Keratinocyte (primary cell): ENCODE results near the gene KCNB1. TPM values are rescaled to one million over a fixed set of nuclear protein-coding genes. Genes with fewer than 3 reads are reported as not detected.

Experiments used
- DNase-seq: peaks from one replicate; pipeline ENCODE4 v3.0.0-alpha.2; 2011; ENCODE audit warnings: low read depth, missing footprints, low spot score
- FAIRE-seq: peaks from 2 replicates; lab custom pipeline; 2011; peaks lifted over from hg19 to GRCh38; lab: Jason Lieb, UNC
- H2AFZ ChIP-seq: 2 replicates; pipeline ENCODE4 v1.6.0; 2012; ENCODE audit warnings: low read length, control low read depth, inconsistent platforms; ENCODE audit not compliant: control insufficient read depth
- H3K27ac ChIP-seq: 2 replicates; pipeline ENCODE4 v1.5.1; 2011; ENCODE audit warnings: low read length; ENCODE audit not compliant: control insufficient read depth, insufficient read depth
- H3K27me3 ChIP-seq: 3 replicates; pipeline ENCODE4 v1.6.0; 2011; ENCODE audit warnings: low read length; ENCODE audit not compliant: control insufficient read depth, insufficient read depth; ENCODE audit errors: extremely low read depth
- H3K36me3 ChIP-seq, 2 experiments: 2 replicates in 1 of 2; 3 replicates in 1 of 2; pipeline ENCODE4 v1.5.1; 2011; ENCODE audit warnings: low read length in 2 of 2, mild to moderate bottlenecking in 1 of 2; ENCODE audit not compliant: control insufficient read depth in 2 of 2, insufficient read depth in 2 of 2; ENCODE audit errors: extremely low read depth in 1 of 2
- H3K4me1 ChIP-seq: 3 replicates; pipeline ENCODE4 v1.5.1; 2011; ENCODE audit warnings: low read length; ENCODE audit not compliant: control insufficient read depth, insufficient read depth; ENCODE audit errors: extremely low read depth
- H3K4me2 ChIP-seq: 3 replicates; pipeline ENCODE4 v1.6.0; 2011; ENCODE audit warnings: low read depth, low read length; ENCODE audit not compliant: control insufficient read depth, insufficient read depth; ENCODE audit errors: extremely low read depth
- H3K4me3 ChIP-seq, 3 experiments: fragments of 200-600 bp in 1 of 3; sonication (generic) in 1 of 3; 2 replicates in 2 of 3; 3 replicates in 1 of 3; pipeline ENCODE4 v1.5.1; 2011 to 2016; ENCODE audit warnings: low read length in 3 of 3, mild to moderate bottlenecking in 3 of 3, control low read depth in 2 of 3, inconsistent platforms in 1 of 3, low read depth in 1 of 3, mixed read lengths in 1 of 3, mixed run types in 1 of 3, moderate library complexity in 1 of 3; ENCODE audit not compliant: control insufficient read depth in 2 of 3, insufficient read depth in 2 of 3; ENCODE audit errors: extremely low read depth in 1 of 3
- H3K79me2 ChIP-seq: 2 replicates; pipeline ENCODE4 v1.6.0; 2012; ENCODE audit warnings: low read length; ENCODE audit not compliant: control insufficient read depth, insufficient read depth
- H3K9ac ChIP-seq: 3 replicates; pipeline ENCODE4 v1.6.0; 2011; ENCODE audit warnings: low read length; ENCODE audit not compliant: control insufficient read depth, insufficient read depth; ENCODE audit errors: extremely low read depth
- H3K9me1 ChIP-seq: 3 replicates; pipeline ENCODE4 v1.6.0; 2011; ENCODE audit warnings: low read length; ENCODE audit not compliant: control insufficient read depth, insufficient read depth; ENCODE audit errors: extremely low read depth
- H3K9me3 ChIP-seq: 2 replicates; pipeline ENCODE4 v1.5.1; 2012; ENCODE audit warnings: low read depth, low read length; ENCODE audit not compliant: control insufficient read depth
- H4K20me1 ChIP-seq: 3 replicates; pipeline ENCODE4 v1.6.0; 2011; ENCODE audit warnings: low read length; ENCODE audit not compliant: control insufficient read depth, insufficient read depth; ENCODE audit errors: extremely low read depth
- CTCF ChIP-seq, 3 experiments: IDR thresholded peaks in 1 of 3; conservative IDR thresholded peaks in 1 of 3; optimal IDR thresholded peaks in 1 of 3; 2 replicates in 2 of 3; 3 replicates in 1 of 3; pipeline versions ENCODE3 to v1.5.1; 2011; ENCODE audit warnings: low read length in 3 of 3, mild to moderate bottlenecking in 3 of 3, moderate library complexity in 2 of 3, control low read depth in 1 of 3, inconsistent platforms in 1 of 3; ENCODE audit not compliant: insufficient read depth in 2 of 3; ENCODE audit errors: extremely low read depth in 1 of 3
- EZH2 ChIP-seq: IDR thresholded peaks from one replicate; pipeline ENCODE4 v1.6.1; 2012; ENCODE audit warnings: inconsistent platforms, mild to moderate bottlenecking, low read length, moderate library complexity
- dilution Hi-C: fragments of 300-500 bp; cut with MboI; formaldehyde crosslinking; loops from one replicate; pipeline ENCODE4 v1.7.0; 2020; ENCODE audit warnings: low sequenced_read_pairs; ENCODE audit not compliant: extremely low pct_ligation_motif_present
- polyA plus RNA-seq, 5 experiments: library from polyadenylated mRNA; depleted of rRNA in 3 of 5; stranded (reverse) in 3 of 5; stranded (forward) in 1 of 5; unstranded in 1 of 5; fragments of >200 nt; gene quantifications; 1 replicate in 1 of 5; 2 replicates in 3 of 5; 3 replicates in 1 of 5; pipeline versions ENCODE4 v1.2.1 to v1.2.3, GENCODE V29; 2011 to 2012; ENCODE audit warnings: missing spikeins in 2 of 5, low read depth in 1 of 5, low replicate concordance in 1 of 5

The KCNB1 gene
- polyA plus RNA-seq, 1 donor (not counting 4 experiments of a cell fraction or from before 2014, with no cell fraction given), result not detected

GRCh38 chr20:49448917-49449316 lies 33.6 kb downstream of the KCNB1 start:
- no peak for DNase-seq
- peaks cover 24% of the 10 kb centered on the region for H3K27me3 ChIP-seq
- H3K9me1 ChIP-seq, result no peaks in the 10 kb centered on the region
- no peaks in the 10 kb centered on the region for H3K4me1 ChIP-seq
- no peaks in the 10 kb centered on the region for H4K20me1 ChIP-seq
- dilution Hi-C loops, result no loop called here
- no peak overlapping the region for H2AFZ ChIP-seq
- no peak overlapping the region for H3K4me3 ChIP-seq
- TF ChIP-seq EZH2 (no peak), CTCF (optimal IDR thresholded peaks at IDR 0.05 in 1 of 3, IDR thresholded peaks at IDR 0.05 in 1 of 3, conservative IDR thresholded peaks at IDR 0.05 in 1 of 3; ENCODE audit: extremely low read depth in 1 of 3, insufficient read depth in 2 of 3, low read length in 3 of 3) (no peak)
- FAIRE-seq, result no peak
- no peaks in the 10 kb centered on the region for H3K9me3 ChIP-seq
- H3K36me3 ChIP-seq, result no peaks in the 10 kb centered on the region
- no peaks in the 10 kb centered on the region for H3K79me2 ChIP-seq
- no peak overlapping the region for H3K4me2 ChIP-seq
- no peak overlapping the region for H3K27ac ChIP-seq
- H3K9ac ChIP-seq, result no peak overlapping the region

GRCh38 chr20:49447946-49448809 lies 34.3 kb downstream of the KCNB1 start:
- dilution Hi-C loops, result no loop called here
- TF ChIP-seq CTCF (optimal IDR thresholded peaks at IDR 0.05 in 1 of 3, IDR thresholded peaks at IDR 0.05 in 1 of 3, conservative IDR thresholded peaks at IDR 0.05 in 1 of 3; ENCODE audit: extremely low read depth in 1 of 3, insufficient read depth in 2 of 3, low read length in 3 of 3) (no peak), EZH2 (no peak)
- Histone ChIP-seq H3K36me3 (no peaks in the 10 kb centered on the region), H3K4me3 (no peak overlapping the region), H3K4me1 (no peaks in the 10 kb centered on the region), H3K27me3 (peaks cover 24% of the 10 kb centered on the region), H3K79me2 (no peaks in the 10 kb centered on the region), H3K9me1 (no peaks in the 10 kb centered on the region), H3K9ac (no peak overlapping the region), H3K4me2 (no peak overlapping the region), H3K9me3 (no peaks in the 10 kb centered on the region), H3K27ac (no peak overlapping the region), H4K20me1 (no peaks in the 10 kb centered on the region), H2AFZ (no peak overlapping the region)
- no peak for FAIRE-seq
- no peak for DNase-seq
